BJ (cell line): Measurements from ENCODE around the gene RASAL1. TPM values are rescaled to one million over a fixed set of nuclear protein-coding genes. Genes with fewer than 3 reads are reported as not detected.

Experiments used
- CTCF ChIA-PET: fragments of 350-600 bp; formaldehyde crosslinking; extraction: SDS; loops from one replicate; lab custom pipeline; 2021; ENCODE audit warnings: antibody characterized with exemption, inconsistent platforms; lab: Yijun Ruan, JAX
- POLR2A ChIA-PET: fragments of 300-600 bp; sonication (Branson Sonifier 250); formaldehyde crosslinking; extraction: SDS; loops from one replicate; lab custom pipeline; 2021; ENCODE audit warnings: antibody characterized with exemption; lab: Charles Lee
- DNase-seq: peaks from one replicate; pipeline ENCODE4 v3.0.0-alpha.2; 2011; ENCODE audit warnings: low read depth
- H3K27me3 ChIP-seq: 2 replicates; pipeline ENCODE4 v1.6.0; 2011; ENCODE audit warnings: low read length; ENCODE audit not compliant: control insufficient read depth, insufficient read depth
- H3K36me3 ChIP-seq: 2 replicates; pipeline ENCODE4 v1.5.1; 2011; ENCODE audit warnings: low read length; ENCODE audit not compliant: control insufficient read depth, insufficient read depth
- H3K4me3 ChIP-seq: 2 replicates; pipeline ENCODE4 v1.5.1; 2011; ENCODE audit warnings: low read depth, mild to moderate bottlenecking, control low read depth, low read length
- polyA plus RNA-seq: library from polyadenylated mRNA; depleted of rRNA; stranded (reverse); fragments of >200 nt; gene quantifications from 2 replicates; pipeline ENCODE4 v1.2.3, GENCODE V29; 2011
- TF ChIP-seq, protein P1 (sequence below): IDR thresholded peaks from 2 replicates; pipeline ENCODE4 v1.5.1; 2011; ENCODE audit warnings: low read depth, mild to moderate bottlenecking, control low read depth, inconsistent platforms, low read length, moderate library complexity; ENCODE audit not compliant: insufficient read depth

RASAL1 gene
- polyA plus RNA-seq, 1 experiment = not detected

DNA sequence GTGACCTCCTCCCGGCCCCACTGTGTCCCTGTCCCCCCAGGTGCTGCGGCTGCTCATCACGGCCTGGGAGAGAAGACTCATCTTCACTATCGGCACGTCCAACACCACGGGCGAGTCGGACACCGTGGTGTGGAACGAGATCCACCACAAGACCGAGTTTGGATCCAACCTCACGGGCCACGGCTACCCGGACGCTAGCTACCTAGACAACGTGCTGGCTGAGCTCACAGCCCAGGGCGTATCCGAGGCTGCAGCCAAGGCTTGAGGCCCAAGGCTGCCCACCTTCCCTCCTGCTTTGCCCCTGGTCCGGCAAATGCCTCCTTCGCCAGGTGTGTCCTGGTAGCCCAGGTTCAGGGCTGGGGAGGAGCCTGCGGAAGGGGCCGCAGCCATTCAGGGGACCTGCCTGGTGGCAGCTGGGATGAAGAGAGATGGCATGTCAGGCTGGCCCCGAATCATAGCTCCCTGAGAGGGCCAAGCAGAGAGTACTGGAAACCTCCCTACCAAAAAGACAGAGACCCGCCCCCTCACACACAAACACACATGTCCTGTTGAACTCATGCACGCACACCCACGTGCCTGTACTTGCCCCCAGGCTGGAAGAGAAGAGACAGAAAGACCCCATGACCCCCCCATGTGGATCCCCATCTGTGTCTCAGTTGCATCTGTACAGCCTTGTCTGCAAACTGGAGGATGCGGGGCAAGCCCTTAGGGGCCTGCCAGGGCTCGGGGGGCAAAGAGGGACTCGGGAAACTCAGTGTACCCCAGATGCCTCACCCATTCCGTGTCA lies 38.7 kb downstream of the RASAL1 start:
- no peak for DNase-seq
- ChIA-PET CTCF (interaction anchor here (2.0 kb wide), 1 partner anchor 13 kb away, joined by 5 read pairs; no protein-coding TSS in a partner anchor), POLR2A (no interaction called here)
- Histone ChIP-seq H3K36me3 (no peaks in the 10 kb centered on the region), H3K27me3 (no peaks in the 10 kb centered on the region; the same call in 1 of the 2 replicates), H3K4me3 (no peak overlapping the region)
- TF ChIP-seq, protein P1, sequence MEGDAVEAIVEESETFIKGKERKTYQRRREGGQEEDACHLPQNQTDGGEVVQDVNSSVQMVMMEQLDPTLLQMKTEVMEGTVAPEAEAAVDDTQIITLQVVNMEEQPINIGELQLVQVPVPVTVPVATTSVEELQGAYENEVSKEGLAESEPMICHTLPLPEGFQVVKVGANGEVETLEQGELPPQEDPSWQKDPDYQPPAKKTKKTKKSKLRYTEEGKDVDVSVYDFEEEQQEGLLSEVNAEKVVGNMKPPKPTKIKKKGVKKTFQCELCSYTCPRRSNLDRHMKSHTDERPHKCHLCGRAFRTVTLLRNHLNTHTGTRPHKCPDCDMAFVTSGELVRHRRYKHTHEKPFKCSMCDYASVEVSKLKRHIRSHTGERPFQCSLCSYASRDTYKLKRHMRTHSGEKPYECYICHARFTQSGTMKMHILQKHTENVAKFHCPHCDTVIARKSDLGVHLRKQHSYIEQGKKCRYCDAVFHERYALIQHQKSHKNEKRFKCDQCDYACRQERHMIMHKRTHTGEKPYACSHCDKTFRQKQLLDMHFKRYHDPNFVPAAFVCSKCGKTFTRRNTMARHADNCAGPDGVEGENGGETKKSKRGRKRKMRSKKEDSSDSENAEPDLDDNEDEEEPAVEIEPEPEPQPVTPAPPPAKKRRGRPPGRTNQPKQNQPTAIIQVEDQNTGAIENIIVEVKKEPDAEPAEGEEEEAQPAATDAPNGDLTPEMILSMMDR = no peak

DNA sequence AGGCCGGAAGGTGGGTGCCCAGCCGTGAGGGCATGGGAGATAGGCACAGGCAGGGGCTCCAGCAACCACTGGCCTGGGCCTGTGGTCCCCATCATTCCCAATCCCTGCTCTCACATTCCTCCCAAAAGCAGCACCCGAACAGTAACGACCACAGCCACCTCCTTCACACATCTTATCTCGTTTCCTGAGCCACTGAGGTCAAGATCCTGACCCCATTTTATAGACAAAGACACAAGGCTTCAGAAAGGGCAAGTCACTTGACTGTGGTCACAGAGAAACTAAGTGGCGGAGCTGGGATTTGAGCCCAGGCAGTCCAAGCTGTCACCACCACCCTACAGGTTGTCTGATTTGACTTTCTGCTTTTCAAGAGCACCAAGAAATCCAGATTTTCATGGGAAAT lies 40.2 kb downstream of the RASAL1 start:
- ChIA-PET POLR2A (no interaction called here), CTCF (interaction anchor here (1.8 kb wide), 1 partner anchor 47 kb away, joined by 5 read pairs; no protein-coding TSS in a partner anchor)
- TF ChIP-seq, protein P1 = no peak
- H3K36me3 ChIP-seq = no peaks in the 10 kb centered on the region
- DNase-seq = no peak
- H3K4me3 ChIP-seq = no peak overlapping the region
- H3K27me3 ChIP-seq = no peaks in the 10 kb centered on the region; the same call in 1 of the 2 replicates

DNA sequence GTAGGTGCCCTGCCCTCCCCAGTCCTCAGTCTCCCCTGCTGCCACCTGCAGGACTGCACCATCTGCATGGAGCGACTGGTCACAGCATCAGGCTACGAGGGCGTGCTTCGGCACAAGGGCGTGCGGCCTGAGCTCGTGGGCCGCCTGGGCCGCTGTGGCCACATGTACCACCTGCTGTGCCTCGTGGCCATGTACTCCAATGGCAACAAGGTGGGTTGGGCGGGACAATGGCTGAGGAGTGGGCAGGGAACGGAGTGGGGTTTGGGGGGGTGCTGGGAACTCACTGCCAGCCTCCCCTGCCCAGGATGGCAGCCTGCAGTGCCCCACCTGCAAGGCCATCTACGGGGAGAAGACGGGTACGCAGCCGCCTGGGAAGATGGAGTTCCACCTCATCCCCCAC lies 40.8 kb downstream of the RASAL1 start:
- Histone ChIP-seq H3K36me3 (no peaks in the 10 kb centered on the region), H3K27me3 (no peaks in the 10 kb centered on the region; the same call in 1 of the 2 replicates), H3K4me3 (no peak overlapping the region)
- TF ChIP-seq, protein P1 = no peak
- ChIA-PET CTCF (interaction anchor here (1.8 kb wide), 1 partner anchor 46 kb away, joined by 5 read pairs; no protein-coding TSS in a partner anchor), POLR2A (no interaction called here)
- DNase-seq = no peak

DNA sequence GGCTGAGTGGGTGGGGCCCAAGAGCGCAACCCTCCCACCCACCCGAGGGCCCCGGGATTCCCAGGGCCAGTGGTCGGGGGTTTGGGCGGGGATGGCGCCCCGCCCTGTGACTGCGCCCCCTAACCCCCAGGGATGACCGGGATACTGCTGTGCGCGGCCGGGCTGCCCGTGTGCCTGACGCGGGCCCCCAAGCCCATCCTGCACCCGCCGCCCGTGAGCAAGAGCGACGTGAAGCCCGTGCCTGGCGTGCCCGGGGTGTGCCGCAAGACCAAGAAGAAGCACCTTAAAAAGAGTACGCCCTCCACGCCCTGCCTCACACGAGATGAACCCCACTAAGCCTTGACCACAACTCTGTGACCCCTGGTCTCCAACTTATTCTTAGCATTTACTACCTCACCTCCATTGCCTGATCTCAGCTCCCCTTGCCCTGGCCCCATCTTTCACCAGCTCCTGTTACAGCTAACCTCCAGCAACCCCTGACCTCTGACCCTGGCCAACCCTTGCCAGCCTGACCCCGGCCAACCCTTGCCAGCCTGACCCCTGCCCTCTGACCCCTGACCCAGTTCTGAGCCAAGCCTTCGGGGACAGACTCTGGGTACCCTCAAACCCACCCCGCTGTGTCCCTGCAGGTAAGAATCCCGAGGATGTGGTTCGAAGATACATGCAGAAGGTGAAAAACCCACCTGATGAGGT lies 42.0 kb downstream of the RASAL1 start:
- POLR2A ChIA-PET = no interaction called here
- no peaks in the 10 kb centered on the region; the same call in 1 of the 2 replicates for H3K27me3 ChIP-seq
- TF ChIP-seq, protein P1 = no peak
- DNase-seq = no peak
- H3K4me3 ChIP-seq = no peak overlapping the region
- CTCF ChIA-PET = no interaction called here
- H3K36me3 ChIP-seq = no peaks in the 10 kb centered on the region

DNA sequence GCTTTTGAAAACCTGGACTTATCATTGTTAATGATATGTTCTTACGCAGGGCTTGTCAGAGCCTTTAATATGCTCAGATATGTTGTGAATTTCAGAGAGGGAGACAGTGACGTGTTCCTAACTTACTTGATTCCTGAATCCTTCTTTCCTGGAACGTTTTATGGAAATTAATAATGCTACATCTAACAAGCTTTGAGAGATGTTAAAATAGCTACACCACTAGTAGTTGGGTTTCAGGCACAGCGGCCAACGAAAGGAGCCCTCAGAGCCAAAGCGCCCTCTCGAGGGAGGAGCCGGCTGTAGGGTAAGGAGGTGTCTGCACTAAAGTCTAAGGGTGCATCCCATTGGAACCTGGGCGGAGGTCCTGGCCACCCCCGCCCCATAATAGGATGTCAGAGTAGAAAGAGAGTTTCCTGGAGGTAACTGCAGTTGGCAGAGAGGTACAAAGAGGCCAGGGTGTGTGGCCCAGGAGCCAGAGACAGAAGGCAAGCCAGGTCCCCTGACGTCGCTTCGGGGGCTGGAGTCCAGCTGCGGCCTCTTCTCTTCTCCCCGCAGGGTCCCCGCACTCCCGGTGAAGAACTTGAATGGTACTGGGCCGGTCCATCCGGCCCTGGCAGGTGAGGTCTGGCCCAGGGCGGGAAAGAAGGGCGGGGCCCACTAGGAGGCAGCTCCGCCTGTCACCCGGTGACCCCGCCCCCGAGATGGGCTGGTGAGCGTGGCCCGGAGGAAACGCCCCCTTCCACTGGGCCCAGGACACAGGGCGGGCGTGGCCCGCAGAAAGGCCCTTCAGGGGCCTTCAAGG lies 42.8 kb downstream of the RASAL1 start:
- Histone ChIP-seq H3K36me3 (no peaks in the 10 kb centered on the region), H3K4me3 (no peak overlapping the region), H3K27me3 (no peaks in the 10 kb centered on the region)
- ChIA-PET CTCF (no interaction called here), POLR2A (no interaction called here)
- TF ChIP-seq, protein P1 = no peak
- DNase-seq = no peak
